ENCODE data around the gene OPCML. TPM values are rescaled to one million over a fixed set of nuclear protein-coding genes. Genes with fewer than 3 reads are reported as not detected.

Gene OPCML
- polyA plus RNA-seq, 3 donors = not detected

DNA sequence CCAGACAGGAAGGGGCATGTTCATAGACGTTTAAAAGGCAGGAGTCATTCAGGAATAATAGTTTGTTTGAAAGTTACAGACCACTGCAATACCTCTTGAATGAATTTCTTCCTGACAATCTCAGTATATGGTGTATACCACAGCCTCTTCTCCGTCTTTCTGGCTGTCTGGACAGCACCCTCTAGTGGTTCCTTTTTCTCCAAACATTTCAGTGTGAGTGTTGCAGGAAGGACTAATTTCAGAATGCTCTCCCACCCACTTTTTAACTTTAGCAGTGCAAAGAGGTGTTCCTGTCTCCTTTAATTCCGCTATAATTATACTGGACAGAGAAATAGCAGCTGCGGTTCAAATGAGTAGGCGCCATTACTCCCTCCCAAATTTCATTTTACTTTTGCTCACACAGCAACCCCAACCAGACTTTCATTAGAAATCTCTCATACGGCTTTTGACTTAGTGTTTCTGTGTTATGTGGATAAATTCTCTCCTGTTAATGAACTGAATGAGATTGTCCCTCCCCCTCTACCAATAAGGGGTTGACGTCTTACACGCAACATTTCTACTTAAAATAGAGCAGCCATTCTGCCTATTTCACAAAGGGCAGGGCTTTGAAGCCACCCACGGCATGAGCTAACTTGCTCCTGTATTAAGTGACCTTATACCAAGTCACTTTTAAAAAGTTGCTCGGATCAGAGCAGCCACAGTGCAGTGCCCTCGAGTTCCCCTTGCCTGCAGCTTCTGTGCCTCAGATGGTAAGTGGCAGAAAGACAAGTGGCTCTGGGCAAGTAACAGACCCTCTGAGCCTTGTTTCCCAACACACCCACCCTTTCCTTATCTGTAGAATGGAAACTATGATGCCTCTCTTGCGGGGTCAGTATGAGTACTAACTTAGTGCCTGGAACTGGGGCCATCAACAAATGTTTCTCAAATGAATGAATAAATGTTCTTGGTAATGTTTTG, 368.6 kb downstream of the OPCML start:
- no peaks in the 10 kb centered on the region for H3K36me3 Mint-ChIP-seq
- Histone ChIP-seq H3K36me3 (replicated peaks in 1 of 2; ENCODE audit: control insufficient read depth in 1 of 2, insufficient read depth in 2 of 2, low read length in 2 of 2) (no peaks in the 10 kb centered on the region), H3K4me1 (ENCODE audit: control insufficient read depth in 1 of 2, insufficient read depth in 2 of 2, low read length in 2 of 2) (no peaks in the 10 kb centered on the region), H3K9ac (ENCODE audit: insufficient read depth, low read length, poor library complexity, severe bottlenecking) (no peak overlapping the region), H3K9me3 (replicated peaks in 1 of 2; ENCODE audit: control insufficient read depth in 1 of 2, insufficient read depth in 1 of 2, low read length in 2 of 2) (no peaks in the 10 kb centered on the region), H2AFZ (ENCODE audit: insufficient read depth, low read depth, low read length, poor library complexity, severe bottlenecking) (no peak overlapping the region), H3K4me3 (replicated peaks in 1 of 3; ENCODE audit: low read depth in 2 of 3, low read length in 3 of 3) (no peak overlapping the region), H4K20me1 (ENCODE audit: insufficient read depth, low read length) (no peaks in the 10 kb centered on the region), H3K27me3 (ENCODE audit: control insufficient read depth in 2 of 2, insufficient read depth in 2 of 2, low read length in 2 of 2) (no peaks in the 10 kb centered on the region), H3K27ac (ENCODE audit: low read depth in 1 of 2, low read length in 2 of 2) (no peak overlapping the region), H3K79me2 (ENCODE audit: insufficient read depth, low read length) (no peaks in the 10 kb centered on the region), H3K4me2 (replicated peaks; ENCODE audit: extremely low read depth, low read length, poor library complexity, severe bottlenecking) (no peak overlapping the region)
- DNase-seq = peak in 2 of 3 donors; percentile 16 to 21
- peaks cover 0 to 1% (median 0%) of the 10 kb centered on the region in 7 donors for H3K9me3 Mint-ChIP-seq
- H3K4me1 Mint-ChIP-seq = peaks cover 2% of the 10 kb centered on the region
- intact Hi-C loops (cut with micrococcal nuclease) = no loop called here
- no peak overlapping the region for H3K4me3 Mint-ChIP-seq
- H3K27me3 Mint-ChIP-seq (ENCODE audit: low read depth in 3 of 3) = peaks cover 0 to 4% (median 3%) of the 10 kb centered on the region in 3 donors
- 100% methylated on average over 2 of the region's 12 CpGs for WGBS (ENCODE audit: insufficient coverage)
- no peak overlapping the region for H3K27ac Mint-ChIP-seq
- TF ChIP-seq CTCF (IDR thresholded peaks at IDR 0.05) = peak; percentile 73

DNA sequence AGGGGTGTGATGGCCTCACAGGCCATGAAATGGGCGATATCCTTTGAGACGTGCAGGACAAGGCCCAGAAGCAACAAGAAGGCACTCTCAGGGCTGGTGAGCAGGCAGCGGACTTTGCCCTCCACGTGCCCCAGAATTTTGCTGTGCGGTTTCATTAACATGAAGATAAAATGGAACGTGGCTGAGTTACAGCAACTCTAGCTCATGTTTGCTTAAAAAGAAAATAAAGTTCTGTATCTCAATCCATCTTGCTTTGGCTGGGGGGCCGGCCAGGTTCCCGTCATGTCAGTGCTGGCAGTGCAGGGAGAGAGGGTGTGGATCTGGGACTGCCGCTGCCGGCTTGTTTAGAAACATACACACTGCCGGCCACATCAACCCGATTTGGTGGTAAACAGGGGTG, 370.1 kb downstream of the OPCML start:
- intact Hi-C loops (cut with micrococcal nuclease) = no loop called here

More for the DNA sequence above, 370.1 kb downstream of the OPCML start:
- Mint-ChIP-seq H3K9me3 (no peaks in the 10 kb centered on the region), H3K27ac (no peak overlapping the region), H3K4me1 (peaks cover 2% of the 10 kb centered on the region), H3K27me3 (ENCODE audit: low read depth in 3 of 3) (peaks cover 5 to 9% (median 7%) of the 10 kb centered on the region in 3 donors), H3K4me3 (no peak overlapping the region), H3K36me3 (no peaks in the 10 kb centered on the region)
- H3K9me3 ChIP-seq (replicated peaks in 1 of 2; ENCODE audit: control insufficient read depth in 1 of 2, insufficient read depth in 1 of 2, low read length in 2 of 2) = no peaks in the 10 kb centered on the region
- H2AFZ ChIP-seq (ENCODE audit: insufficient read depth, low read depth, low read length, poor library complexity, severe bottlenecking) = no peak overlapping the region
- 88% methylated on average over 12 of the region's 12 CpGs for WGBS (ENCODE audit: insufficient coverage)
- no peaks in the 10 kb centered on the region for H3K4me1 ChIP-seq (ENCODE audit: control insufficient read depth in 1 of 2, insufficient read depth in 2 of 2, low read length in 2 of 2)
- H3K9ac ChIP-seq (ENCODE audit: insufficient read depth, low read length, poor library complexity, severe bottlenecking) = no peak overlapping the region
- no peaks in the 10 kb centered on the region for H4K20me1 ChIP-seq (ENCODE audit: insufficient read depth, low read length)
- H3K4me2 ChIP-seq (replicated peaks; ENCODE audit: extremely low read depth, low read length, poor library complexity, severe bottlenecking) = no peak overlapping the region
- H3K27me3 ChIP-seq (ENCODE audit: control insufficient read depth in 2 of 2, insufficient read depth in 2 of 2, low read length in 2 of 2) = peaks cover 0 to 4% of the 10 kb centered on the region in 2 donors
- no peak for TF ChIP-seq CTCF (IDR thresholded peaks at IDR 0.05)
- H3K36me3 ChIP-seq (replicated peaks in 1 of 2; ENCODE audit: control insufficient read depth in 1 of 2, insufficient read depth in 2 of 2, low read length in 2 of 2) = no peaks in the 10 kb centered on the region
- no peak for DNase-seq
- H3K79me2 ChIP-seq (ENCODE audit: insufficient read depth, low read length) = no peaks in the 10 kb centered on the region
- H3K4me3 ChIP-seq (replicated peaks in 1 of 3; ENCODE audit: low read depth in 2 of 3, low read length in 3 of 3) = no peak overlapping the region
- H3K27ac ChIP-seq (ENCODE audit: low read depth in 1 of 2, low read length in 2 of 2) = no peak overlapping the region
